GM18517 (cell line): ENCODE data around the gene PDE4B.

Experiments used
- ATAC-seq: cut with Tn5 transposase; IDR thresholded peaks from one replicate; pipeline ENCODE4 v1.9.1; 2021; ENCODE audit warnings: mild to moderate bottlenecking, moderate library complexity; ENCODE audit not compliant: unreplicated experiment

The PDE4B gene

GRCh38 chr1:66172272-66172671 is 379.6 kb downstream of the PDE4B start:
- ATAC-seq = no peak

DNA sequence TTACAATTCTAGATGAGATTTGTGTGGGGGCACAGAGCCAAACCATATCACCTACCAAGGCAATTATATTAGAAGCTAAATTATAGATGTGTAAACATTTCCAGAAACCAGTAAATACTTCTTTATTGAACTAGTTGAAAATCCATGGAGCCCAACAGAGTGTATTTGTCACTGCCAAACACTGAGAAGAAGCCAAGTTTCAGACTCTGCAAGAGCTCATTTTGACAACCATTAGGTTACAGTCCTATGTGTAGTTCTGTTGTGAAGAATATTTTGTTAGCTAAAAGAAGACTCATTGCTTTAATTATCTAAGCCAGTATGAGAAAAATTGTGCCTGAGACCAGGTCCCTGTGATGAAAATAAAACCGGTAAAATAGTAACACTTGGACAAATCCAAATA is 382.4 kb downstream of the PDE4B start:
- no peak for ATAC-seq

DNA sequence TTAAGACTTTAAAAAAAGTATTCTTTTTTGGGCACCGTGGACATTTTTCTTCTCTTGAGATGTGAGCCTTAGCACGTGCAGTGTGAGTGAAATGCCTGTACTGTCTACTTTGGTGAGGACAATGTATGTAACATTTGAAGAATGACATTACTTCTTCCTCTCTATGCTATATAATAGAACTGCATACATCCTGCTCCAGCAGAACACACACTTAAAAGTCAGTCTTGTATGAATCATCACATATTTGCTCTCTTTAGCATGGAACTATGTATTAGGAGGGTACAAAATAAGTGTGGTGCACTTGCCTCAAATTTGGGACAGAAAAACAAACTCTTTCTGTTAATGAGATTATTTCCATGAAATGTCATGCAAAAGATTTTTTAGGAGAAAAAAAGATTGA is 382.9 kb downstream of the PDE4B start:
- no peak for ATAC-seq

- ATAC-seq = no peak
Measured at GRCh38 chr1:66176012-66176715, 383.5 kb downstream of the PDE4B start.

DNA sequence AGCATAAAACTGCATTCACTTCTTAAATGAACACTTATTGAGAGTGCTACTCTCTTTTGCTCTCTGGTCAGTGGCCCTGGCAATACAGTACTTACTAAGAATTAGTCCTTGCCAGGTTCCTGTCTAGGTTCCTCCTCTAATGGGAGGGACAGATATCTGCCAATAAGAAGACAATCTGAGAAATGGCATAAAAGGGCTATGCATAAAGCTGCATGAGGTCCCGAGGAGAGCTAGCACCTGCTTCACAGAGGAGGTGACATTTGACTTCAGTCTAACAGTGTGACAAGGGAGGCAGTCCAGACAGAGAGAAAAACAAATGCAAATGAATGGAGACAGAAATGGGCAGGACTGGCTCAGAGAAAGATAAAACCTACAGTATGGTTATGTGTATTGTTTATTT is 384.1 kb downstream of the PDE4B start:
- ATAC-seq = no peak

DNA sequence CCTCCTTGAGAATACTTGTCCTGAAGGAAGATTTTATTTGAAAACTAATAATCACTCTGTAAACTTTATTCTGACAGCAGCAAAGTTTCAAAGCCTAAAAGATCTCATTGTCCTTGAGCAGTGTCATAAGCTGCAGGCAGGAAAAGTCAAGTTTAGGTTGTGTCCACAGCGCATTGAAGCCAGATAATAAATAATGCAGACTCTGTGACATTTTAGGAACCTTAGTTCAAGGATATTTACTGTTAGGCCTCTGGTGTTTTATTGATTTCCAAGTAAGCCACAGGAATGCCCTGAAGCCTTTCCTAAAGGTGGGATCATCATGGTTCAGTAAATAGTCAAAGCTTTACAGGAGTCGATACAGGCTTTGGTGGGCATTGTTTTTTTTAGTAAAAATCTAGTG is 384.8 kb downstream of the PDE4B start:
- no peak for ATAC-seq

DNA sequence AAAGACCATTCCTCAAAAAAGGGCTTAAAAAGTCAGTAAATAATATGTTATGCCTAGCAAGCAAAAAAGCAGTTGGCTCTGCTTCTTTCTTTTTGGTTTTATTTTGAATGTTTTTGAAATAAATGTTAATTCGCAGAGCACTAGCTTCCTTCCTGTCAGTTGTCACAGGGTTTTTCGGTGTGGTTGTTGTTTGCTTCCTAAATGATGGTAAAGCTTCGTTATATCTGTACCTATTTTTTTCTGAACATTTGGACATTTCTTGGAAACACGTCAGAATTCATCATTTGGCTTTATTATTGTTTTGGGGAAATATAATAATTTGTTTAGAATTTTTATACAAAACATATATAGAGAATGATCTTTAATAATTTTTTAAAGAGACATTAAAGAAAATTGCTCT is 389.3 kb downstream of the PDE4B start:
- no peak for ATAC-seq

GRCh38 chr1:66182551-66183178 is 390.0 kb downstream of the PDE4B start:
- ATAC-seq = no peak

- ATAC-seq = no peak
Measured at GRCh38 chr1:66183400-66183799, 390.7 kb downstream of the PDE4B start.

DNA sequence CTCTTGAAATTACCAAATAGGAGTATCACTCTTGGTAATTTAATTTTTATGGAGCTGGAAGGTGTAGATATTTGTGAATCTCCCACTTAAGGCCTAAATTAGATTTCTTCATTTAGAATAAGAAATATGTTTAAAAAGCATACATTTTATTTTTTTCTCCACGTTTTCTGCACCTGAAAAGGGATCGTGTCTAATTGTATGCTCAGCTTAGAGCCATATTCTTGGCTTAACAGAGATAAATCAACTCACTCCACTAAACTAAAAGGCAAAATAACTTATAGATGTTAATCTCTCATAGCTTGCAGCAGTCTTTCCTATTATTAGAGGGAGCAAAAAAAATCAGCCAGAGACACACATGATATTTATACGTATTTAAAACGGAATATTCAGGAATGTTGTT is 404.4 kb downstream of the PDE4B start:
- ATAC-seq = no peak

DNA sequence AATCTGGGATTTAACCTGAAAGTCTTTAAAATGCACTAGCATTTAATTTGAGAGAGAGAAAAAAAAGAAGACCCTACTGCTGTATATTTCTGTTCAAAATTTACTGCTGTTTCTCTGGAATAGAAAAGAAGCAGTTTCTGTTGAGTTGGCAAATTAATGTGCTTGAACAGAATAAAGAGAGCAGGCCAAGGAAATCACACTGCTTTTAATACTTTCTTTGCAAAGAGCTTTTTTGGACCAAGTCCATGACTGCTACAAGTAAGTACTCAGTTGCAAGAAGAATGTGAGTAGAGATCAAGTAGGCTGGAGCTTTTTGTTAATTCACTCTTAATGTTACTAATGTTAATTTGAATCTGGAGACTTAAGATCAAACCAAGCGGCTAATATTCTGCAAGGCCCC is 405.1 kb downstream of the PDE4B start:
- no peak for ATAC-seq

DNA sequence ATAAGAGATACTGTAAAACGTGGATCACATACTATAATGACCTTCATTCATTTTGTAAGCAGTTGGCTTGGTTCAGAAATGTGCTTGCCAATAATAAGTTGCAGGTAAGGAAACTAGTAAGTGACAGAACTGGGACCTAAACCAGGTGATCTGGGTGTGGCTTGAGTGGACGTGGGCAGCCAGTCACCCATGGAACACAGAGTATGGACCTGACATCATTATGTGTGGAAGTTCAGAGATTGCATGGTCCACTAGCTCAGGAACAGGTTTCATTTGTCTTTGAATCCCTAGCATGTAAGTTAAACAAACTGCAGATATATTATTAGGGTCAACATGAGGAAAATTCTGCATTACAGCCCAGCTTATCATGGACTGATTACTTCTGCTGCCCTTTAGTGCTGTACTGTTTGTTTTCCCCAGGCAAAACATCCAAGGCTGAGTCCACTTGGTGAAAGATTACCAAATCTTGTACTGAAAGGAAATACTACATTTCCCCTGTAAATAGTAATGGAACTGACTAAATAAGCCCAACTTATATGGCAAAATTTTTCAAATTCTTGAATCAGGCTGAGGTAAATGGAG is 414.0 kb downstream of the PDE4B start:
- ATAC-seq = no peak

- no peak for ATAC-seq
Measured at GRCh38 chr1:66207484-66207883, 414.8 kb downstream of the PDE4B start.

- ATAC-seq = no peak
Measured at GRCh38 chr1:66208632-66209031, 415.9 kb downstream of the PDE4B start.

DNA sequence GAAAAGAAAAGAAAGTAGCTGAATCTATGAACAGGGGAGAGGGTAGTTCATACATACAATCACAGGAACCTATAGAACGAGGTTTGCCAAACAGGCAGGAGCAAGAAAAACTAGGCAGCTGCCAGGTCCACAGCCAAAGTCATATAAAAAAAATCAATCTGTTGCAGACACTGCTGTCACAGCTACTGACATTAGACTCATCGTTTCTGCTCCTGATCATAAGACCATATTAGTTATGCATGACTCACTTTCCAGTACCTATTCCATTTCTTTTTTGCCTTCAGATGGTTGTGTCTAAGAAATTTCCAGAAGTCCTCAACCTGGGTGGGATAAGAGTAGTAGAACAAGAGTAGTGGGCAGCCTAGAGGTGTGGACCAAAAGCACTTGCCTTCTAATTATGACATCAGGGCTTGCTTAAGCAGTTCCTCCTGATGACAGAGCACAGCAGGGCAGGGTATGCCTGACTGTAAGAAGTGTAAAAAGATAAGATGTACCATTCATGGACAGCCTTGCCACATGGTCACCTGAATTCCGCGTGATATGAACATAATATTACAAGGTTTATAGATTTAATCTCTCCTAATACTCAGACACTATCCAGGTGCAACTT is 418.0 kb downstream of the PDE4B start:
- no peak for ATAC-seq

GRCh38 chr1:66211521-66211920 is 418.8 kb downstream of the PDE4B start:
- no peak for ATAC-seq

GRCh38 chr1:66213491-66213890 is 420.8 kb downstream of the PDE4B start:
- no peak for ATAC-seq

DNA sequence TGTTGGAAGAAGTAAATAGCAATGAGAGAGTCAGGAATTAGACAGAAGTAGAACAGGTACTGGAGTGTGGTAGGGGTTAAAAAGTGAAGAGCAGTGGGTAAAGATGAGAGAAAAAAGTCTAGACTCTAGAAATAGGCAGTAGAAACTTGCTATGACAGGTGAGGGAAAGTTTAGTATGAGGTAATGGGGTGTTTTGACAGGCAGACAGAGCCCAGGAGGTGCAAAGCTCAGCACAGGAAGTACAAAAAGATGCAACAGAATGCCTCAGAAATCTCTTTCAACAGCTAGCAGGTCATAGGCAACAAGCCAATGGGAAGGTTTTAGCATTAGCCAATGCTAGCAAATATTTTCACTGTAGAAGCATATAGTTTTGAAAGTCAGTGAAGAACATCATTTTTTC is 422.2 kb downstream of the PDE4B start:
- ATAC-seq = no peak

- no peak for ATAC-seq
Measured at GRCh38 chr1:66217021-66217420, 424.3 kb downstream of the PDE4B start.

- ATAC-seq = no peak
Measured at GRCh38 chr1:66217561-66217960, 424.9 kb downstream of the PDE4B start.

GRCh38 chr1:66220477-66220876 is 427.8 kb downstream of the PDE4B start:
- no peak for ATAC-seq

DNA sequence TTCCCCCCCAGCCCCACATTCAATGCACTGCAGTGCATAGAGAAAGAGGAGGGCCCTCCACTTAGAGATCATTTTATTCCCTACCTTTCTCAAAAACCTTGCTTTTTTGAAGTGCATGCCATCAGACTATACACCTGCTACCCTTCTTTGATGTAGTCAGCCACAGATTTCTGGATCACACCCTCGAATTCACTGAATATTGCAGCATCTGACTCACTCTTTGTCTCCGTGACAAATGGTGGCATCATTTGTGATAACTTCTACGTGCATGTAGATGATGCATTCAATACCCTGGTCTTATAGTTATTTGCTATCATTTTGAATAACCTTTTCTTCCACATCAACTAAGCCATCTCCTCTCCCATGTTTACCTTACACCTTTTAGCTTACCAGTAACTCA is 431.0 kb downstream of the PDE4B start:
- no peak for ATAC-seq
